ENCODE data around the gene OSBPL6. TPM values are rescaled to one million over a fixed set of nuclear protein-coding genes. Genes with fewer than 3 reads are reported as not detected.

The OSBPL6 gene
- total and polyA plus RNA-seq, 9 of the 15 experiments (the other 6 are each of a cell fraction or from before 2014, with no cell fraction given) = 3.4 to 12.7 (median 9.3) TPM

- TF ChIP-seq KLF1 (tag; IDR thresholded peaks at IDR 0.05) (no peak), HES1 (IDR thresholded peaks at IDR 0.05; ENCODE audit: low read depth) (no peak)
Observed at GRCh38 chr2:178265851-178266250, 71.5 kb downstream of the OSBPL6 start (continued).

- in situ Hi-C loops (cut with MboI) = no loop called here
- H4K20me1 ChIP-seq (replicated peaks; ENCODE audit: control insufficient read depth, insufficient read depth, low read length) = 0 out of 2 replicates have a peak, but pooled peaks cover 5% of the 10 kb centered on the region
- DNase-seq (ENCODE audit: extremely low read depth in 1 of 4, low spot score in 3 of 4) (no peak), ATAC-seq (no peak), FAIRE-seq (no peak)
- no peak overlapping the region for H3K9ac ChIP-seq (ENCODE audit: insufficient read depth in 1 of 2, low read depth in 2 of 2, low read length in 2 of 2)
- no peaks in the 10 kb centered on the region for H3K36me3 ChIP-seq (ENCODE audit: control insufficient read depth, insufficient read depth, low read length)
- ChIA-PET POLR2A (interaction anchor here (1.5 kb wide), 1 partner anchor 10 kb away, joined by 4 read pairs; no protein-coding TSS in a partner anchor), CTCF (ENCODE audit: low intra/inter-chr PET ratio) (interaction anchor here (0.6 kb wide), 1 partner anchor 154 kb away, joined by 3 read pairs; no protein-coding TSS in a partner anchor)
- H3K9me3 ChIP-seq (replicated peaks; ENCODE audit: control insufficient read depth, insufficient read depth, low read depth, low read length) = no peaks in the 10 kb centered on the region
- no peak overlapping the region for H2AFZ ChIP-seq (ENCODE audit: low read depth, low read length)
- H3K27ac ChIP-seq (ENCODE audit: extremely low read depth, low read depth, low read length) = no peak overlapping the region
- no peak overlapping the region for H3K4me2 ChIP-seq (ENCODE audit: insufficient read depth, low read length)
- H3K4me3 ChIP-seq = no peak overlapping the region
- intact Hi-C loops (cut with micrococcal nuclease) = no loop called here
- no peaks in the 10 kb centered on the region for H3K79me2 ChIP-seq (ENCODE audit: control insufficient read depth, insufficient read depth, low read length)
- no peaks in the 10 kb centered on the region for H3K9me1 ChIP-seq (ENCODE audit: control insufficient read depth, insufficient read depth, low read length)
- H3K27me3 ChIP-seq (ENCODE audit: control insufficient read depth in 2 of 2, insufficient read depth in 2 of 2, low read length in 2 of 2) = no peaks in the 10 kb centered on the region
- WGBS (ENCODE audit: insufficient coverage, low coverage, missing lambda C conversion rate) = 68% methylated on average over 5 of the region's 5 CpGs
- no TSS peak for BruUV-seq (replicated peaks)
- peaks cover 10 to 38% of the 10 kb centered on the region in 2 experiments; a peak in 4 of 5 replicates for H3K4me1 ChIP-seq (replicated peaks in 1 of 2; ENCODE audit: control insufficient read depth in 2 of 2, insufficient read depth in 2 of 2, low read length in 2 of 2)
- TF ChIP-seq CTBP1 (IDR thresholded peaks at IDR 0.05; ENCODE audit: borderline replicate concordance) (no peak), ETS1 (conservative IDR thresholded peaks at IDR 0.05; ENCODE audit: control insufficient read depth, low read depth, low read length) (no peak)
Observed at GRCh38 chr2:178266445-178266844, 72.1 kb downstream of the OSBPL6 start.
